SHP77 (cell line): ENCODE measurements around the gene PROSER2.
"Not testable (repeated sequence)": the region's sequence is repeated elsewhere in the genome, so short reads cannot be mapped to it uniquely, and the experiment has no call there.

Experiments used
- DNase-seq, 2 experiments: peaks; one replicate each; lab custom pipeline; 2025; lab: John Stamatoyannopoulos, UW

Gene PROSER2

DNA sequence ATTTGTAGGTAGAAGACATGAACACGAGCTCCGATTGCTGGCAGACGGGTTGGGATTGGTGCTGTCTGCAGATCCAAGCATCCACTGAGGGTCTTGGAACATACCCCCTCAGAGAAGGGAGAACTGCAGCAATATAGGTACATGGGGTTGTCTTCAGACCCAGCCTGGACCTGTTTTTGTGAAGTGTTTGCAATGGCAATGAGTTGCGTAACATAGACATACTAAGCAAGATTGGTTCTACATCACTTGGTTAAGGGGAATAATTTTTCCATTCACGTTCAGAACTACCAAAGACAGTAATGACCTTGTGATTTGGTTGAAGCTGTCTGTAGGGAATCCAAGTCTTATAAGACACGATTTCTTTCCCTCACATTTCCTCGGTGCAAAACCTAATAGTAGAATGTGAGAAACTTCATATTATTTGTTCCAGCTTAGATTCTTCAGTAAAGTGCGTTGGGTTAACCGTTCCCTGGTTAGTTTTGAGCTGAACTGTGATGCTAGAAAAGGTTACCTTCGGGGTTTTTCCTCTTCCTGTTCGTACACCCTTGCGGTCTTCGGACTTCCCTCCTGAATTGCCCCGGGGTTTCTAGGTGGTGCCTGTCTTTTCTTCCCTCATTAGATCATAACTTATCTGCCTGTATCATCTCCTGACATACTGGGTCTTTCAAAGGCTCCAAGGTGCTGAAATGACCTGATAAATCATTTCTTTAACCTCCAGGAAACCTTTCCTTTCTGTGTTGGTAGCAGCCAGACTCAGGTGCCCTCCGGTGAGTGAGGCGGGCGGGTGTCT is 14.4 kb downstream of the PROSER2 start:
- no peak for DNase-seq

DNA sequence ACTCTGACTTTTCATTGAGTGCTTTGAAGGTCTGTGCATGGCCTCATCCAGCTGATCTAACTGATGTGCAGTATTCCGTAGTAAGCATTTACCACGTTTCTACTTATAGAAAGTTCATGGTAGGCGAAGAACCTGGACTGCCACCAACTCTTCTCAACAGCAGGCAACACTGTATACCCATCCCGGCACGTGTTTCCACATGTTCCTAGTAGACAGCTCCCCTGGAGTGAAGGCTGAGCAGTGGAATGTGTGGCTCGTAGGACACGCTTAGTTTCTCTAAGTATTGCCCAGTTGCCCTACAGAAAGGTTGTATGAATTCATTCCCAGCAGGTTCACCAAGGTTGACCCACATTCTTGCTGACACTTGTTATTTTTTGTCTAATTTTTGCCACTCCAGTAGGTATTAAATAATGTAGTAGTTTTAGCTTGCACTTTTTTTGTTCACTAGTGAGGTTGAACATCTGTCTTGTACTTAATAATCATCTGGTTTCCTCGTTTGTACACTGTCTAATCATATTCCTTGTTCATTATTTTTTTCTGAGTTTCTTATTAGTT is 15.2 kb downstream of the PROSER2 start:
- no peak for DNase-seq

DNA sequence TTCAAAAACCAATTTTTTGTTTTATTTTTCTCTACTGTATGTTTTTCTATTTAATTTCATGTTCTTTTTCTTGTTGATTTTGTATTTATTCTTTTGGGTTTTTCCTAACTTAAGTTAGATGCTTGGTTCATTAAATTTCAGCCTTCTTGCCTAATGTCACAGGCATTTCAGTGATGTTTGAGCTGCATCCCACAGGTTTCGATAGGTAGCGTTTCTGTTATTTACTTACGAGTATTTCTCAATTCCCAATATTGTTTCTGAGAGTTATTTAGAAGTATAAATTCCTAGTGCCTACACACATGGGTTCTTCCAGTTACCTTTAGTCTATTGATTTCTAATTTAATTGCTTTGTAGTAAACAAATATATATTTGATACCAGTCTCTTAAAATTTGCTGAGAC is 18.2 kb downstream of the PROSER2 start:
- no peak for DNase-seq

GRCh38 chr10:11842411-11842810 is 19.3 kb downstream of the PROSER2 start:
- DNase-seq, result no peak

GRCh38 chr10:11845113-11845512 is 22.0 kb downstream of the PROSER2 start:
- DNase-seq, result no peak

DNA sequence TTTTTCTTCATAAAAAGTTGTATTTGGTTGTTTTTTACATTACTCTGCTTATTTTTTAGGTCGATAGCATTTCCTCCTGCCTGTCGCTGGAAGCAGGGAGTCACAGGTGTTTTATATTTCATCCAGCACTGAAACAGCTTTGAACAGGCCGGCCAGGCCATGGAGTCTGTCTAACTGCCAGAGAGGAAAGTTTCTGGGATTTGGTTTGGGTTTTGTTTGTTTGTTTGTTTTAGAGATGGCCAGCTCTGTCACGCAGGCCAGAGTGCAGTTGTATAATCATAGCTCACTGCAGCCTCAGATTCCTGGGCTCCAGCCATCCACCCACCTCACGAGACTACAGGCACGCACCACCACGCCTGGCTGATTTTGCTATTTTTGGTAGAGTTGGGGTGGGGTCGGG is 23.4 kb downstream of the PROSER2 start:
- DNase-seq, result no peak

- DNase-seq, result no peak
Measured at GRCh38 chr10:11849277-11849676, 26.1 kb downstream of the PROSER2 start.

GRCh38 chr10:11849911-11850310 is 26.8 kb downstream of the PROSER2 start:
- DNase-seq, result no peak

GRCh38 chr10:11851910-11852309 is 28.8 kb downstream of the PROSER2 start:
- DNase-seq, result no peak

DNA sequence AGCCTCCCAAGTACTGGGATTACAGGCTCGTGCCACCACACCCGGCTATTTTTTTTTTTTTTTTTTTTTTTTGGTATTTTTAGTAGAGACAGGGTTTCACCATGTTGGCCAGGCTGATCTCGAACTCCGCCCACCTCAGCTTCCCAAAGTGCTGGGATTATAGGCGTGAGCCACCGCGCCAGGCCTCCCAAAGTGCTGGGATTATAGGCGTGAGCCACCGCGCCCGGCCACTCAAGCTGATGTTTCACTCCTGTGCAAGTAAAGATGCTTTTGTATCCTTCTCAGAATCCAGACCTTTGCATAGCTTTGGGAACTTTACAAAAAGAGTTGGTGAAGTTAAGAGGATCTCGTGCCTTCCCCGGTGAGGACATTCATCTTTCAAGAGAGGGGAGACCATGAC is 29.5 kb downstream of the PROSER2 start:
- not testable (repeated sequence) for DNase-seq

DNA sequence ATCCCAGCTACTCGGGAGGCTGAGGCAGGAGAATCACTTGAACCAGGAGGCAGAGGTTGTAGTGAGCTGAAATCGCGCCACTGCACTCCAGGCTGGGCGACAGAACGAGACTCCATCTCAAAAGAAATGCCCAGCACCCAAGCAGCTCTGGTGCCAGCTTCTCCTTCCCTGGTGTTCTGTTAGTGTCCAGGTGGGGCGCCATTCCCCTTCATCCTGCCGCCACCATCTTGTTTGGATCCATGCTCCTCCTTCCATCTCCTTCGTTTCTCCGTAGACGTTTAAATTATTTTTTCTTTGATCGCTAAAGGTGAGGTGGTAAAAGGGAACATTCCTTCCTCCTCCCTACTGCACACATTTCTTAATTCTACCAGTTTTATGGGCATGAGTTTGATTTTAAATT is 30.3 kb downstream of the PROSER2 start:
- no peak for DNase-seq

DNA sequence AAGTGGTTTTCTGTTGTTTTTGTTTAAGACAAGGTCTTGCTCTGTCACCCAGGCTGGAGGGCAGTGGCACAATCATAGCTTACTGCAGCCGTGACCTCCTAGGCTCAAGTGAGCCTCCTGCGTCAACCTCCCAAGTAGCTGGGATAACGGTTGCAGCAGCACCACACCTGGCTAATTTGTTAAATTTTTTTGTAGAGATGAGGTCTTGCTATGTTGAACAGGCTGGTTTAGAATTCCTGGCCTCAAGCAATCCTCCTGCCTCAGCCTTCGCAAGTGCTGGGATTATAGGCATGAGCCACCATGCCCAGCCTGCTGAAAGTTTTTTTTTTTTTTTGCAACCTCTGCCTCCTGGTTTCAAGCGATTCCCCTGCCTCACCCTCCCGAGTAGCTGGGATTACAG is 31.1 kb downstream of the PROSER2 start:
- DNase-seq, result no peak

- no peak for DNase-seq
Measured at GRCh38 chr10:11856089-11856488, 32.9 kb downstream of the PROSER2 start.

- DNase-seq, result no peak
Measured at GRCh38 chr10:11856678-11857077, 33.5 kb downstream of the PROSER2 start.

GRCh38 chr10:11858093-11858492 is 34.9 kb downstream of the PROSER2 start:
- DNase-seq, result no peak

DNA sequence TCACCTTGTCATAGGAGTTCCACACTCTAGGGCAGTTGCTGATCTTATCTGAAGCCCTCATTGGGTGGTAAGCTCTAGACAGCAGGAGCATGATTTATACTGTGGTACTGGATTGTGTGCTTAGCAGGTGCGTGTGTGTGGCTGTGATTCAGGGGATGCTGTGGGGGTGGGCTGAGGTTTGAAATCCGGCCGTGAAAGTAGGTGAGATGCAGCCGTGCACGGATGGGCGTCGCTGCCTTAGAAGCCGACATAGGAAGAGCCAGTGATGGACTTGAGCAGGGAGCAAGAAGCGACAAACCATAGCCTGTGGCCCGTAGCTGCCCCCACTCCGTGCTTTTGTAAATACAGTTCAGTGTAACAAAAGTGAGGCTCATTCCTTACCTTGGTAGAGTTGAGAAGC is 38.2 kb downstream of the PROSER2 start:
- DNase-seq, result no peak

- DNase-seq, result no peak
Measured at GRCh38 chr10:11861811-11862428, 38.8 kb downstream of the PROSER2 start.

GRCh38 chr10:11863353-11864109 is 40.4 kb downstream of the PROSER2 start:
- DNase-seq, result no peak

- DNase-seq, result no peak
Measured at GRCh38 chr10:11864727-11865126, 41.6 kb downstream of the PROSER2 start.

- no peak for DNase-seq
Measured at GRCh38 chr10:11865561-11865960, 42.4 kb downstream of the PROSER2 start.

GRCh38 chr10:11866199-11866925 is 43.2 kb downstream of the PROSER2 start:
- no peak for DNase-seq

DNA sequence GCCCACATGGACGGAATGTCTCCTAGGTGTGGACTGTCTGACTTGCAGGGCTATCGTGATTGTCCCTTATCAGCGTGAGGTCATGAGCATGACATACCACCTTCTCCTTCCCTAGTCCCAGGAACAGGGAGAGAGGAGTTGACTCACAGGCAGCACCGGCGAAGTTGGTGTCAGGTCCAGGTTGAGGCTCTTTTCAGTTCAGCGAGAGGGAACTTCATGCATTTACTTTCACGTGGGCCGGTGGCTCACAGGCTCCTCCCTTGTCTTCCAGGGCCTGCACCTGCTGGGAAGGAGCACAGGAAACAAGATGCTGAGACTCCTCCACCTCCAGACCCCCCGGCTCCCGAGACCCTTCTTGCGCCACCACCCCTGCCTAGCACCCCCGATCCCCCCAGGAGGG is 46.1 kb downstream of the PROSER2 start:
- DNase-seq, result no peak
